HCT116 (cell line): ENCODE measurements around the gene TOX4. TPM values are rescaled to one million over a fixed set of nuclear protein-coding genes. Genes with fewer than 3 reads are reported as not detected.

Experiments used
- ATAC-seq: fragments of 200-7000 bp; cut with Tn5 transposase; 2 replicates; pipeline ENCODE4 v1.9.1; 2020; ENCODE audit warnings: mild to moderate bottlenecking, moderate library complexity
- BruUV-seq: library from RNA; stranded (reverse); fragments of 400-500 nt; replicated peaks from 2 replicates; lab custom pipeline; 2021; lab: Mats Ljungman, UMichigan
- CTCF ChIA-PET: fragments of 300-600 bp; sonication (Branson Sonifier 250); formaldehyde crosslinking; loops from one replicate; lab custom pipeline; 2021; ENCODE audit warnings: antibody characterized with exemption; lab: Charles Lee
- POLR2A ChIA-PET: fragments of 300-600, 350-600 bp; sonication (Branson Sonifier 250); formaldehyde crosslinking; loops from one replicate; lab custom pipeline; 2021; ENCODE audit warnings: antibody characterized with exemption; lab: Charles Lee
- RAD21 ChIA-PET, 2 experiments: fragments of 300-600 bp; sonication (Branson Sonifier 250); formaldehyde crosslinking; loops; one replicate each; lab custom pipeline; 2023; ENCODE audit warnings: low total read pairs in 2 of 2; ENCODE audit not compliant: uncharacterized antibody in 2 of 2, unreplicated experiment in 2 of 2, low non-redundant PET in 1 of 2; lab: Charles Lee
- DNase-seq: peaks from one replicate; pipeline ENCODE4 v3.0.0-alpha.2; 2010; ENCODE audit warnings: low read depth, low spot score
- H2AFZ ChIP-seq: fragments of 200-600 bp; shearing (Covaris generic), sonication (generic); 2 replicates; pipeline ENCODE4 v1.6.1; 2017; ENCODE audit warnings: low read depth, mixed run types, mixed read lengths, antibody characterized with exemption, low read length; ENCODE audit not compliant: poor library complexity, severe bottlenecking
- H3K27ac ChIP-seq: 2 replicates; pipeline ENCODE4 v1.5.1; 2012; ENCODE audit warnings: low read depth, low read length
- H3K27me3 ChIP-seq: fragments of 200-600 bp; sonication (generic); 2 replicates; pipeline ENCODE4 v1.6.1; 2016; ENCODE audit warnings: mixed run types, low read length, mixed read lengths; ENCODE audit not compliant: insufficient read depth
- H3K36me3 ChIP-seq, 2 experiments: fragments of 200-500 bp in 1 of 2; fragments of 200-600 bp in 1 of 2; sonication (Bioruptor generic) in 1 of 2; sonication (generic) in 1 of 2; 2 replicates each; pipeline versions ENCODE4 v1.5.1 to v1.6.1; 2014 to 2016; ENCODE audit warnings: low read length in 2 of 2, inconsistent platforms in 1 of 2, mixed read lengths in 1 of 2, mixed run types in 1 of 2; ENCODE audit not compliant: insufficient read depth in 2 of 2, control insufficient read depth in 1 of 2
- H3K4me1 ChIP-seq, 2 experiments: fragments of 200-600 bp in 1 of 2; sonication (generic) in 1 of 2; 2 replicates each; pipeline versions ENCODE4 v1.5.1 to v1.6.1; 2012 to 2017; ENCODE audit warnings: low read length in 2 of 2, inconsistent platforms in 1 of 2, mild to moderate bottlenecking in 1 of 2, mixed read lengths in 1 of 2, mixed run types in 1 of 2, moderate library complexity in 1 of 2; ENCODE audit not compliant: insufficient read depth in 2 of 2, control insufficient read depth in 1 of 2
- H3K4me2 ChIP-seq: fragments of 200-600 bp; sonication (generic); 2 replicates; pipeline ENCODE4 v1.6.1; 2017; ENCODE audit warnings: mixed run types, low read length, mixed read lengths
- H3K4me3 ChIP-seq, 2 experiments: fragments of 200-600 bp in 1 of 2; sonication (generic) in 1 of 2; replicated peaks in 1 of 2; 2 replicates each; pipeline ENCODE4 v1.5.1; 2011 to 2016; ENCODE audit warnings: low read length in 2 of 2, control low read depth in 1 of 2, low read depth in 1 of 2, mild to moderate bottlenecking in 1 of 2, mixed read lengths in 1 of 2, mixed run types in 1 of 2
- H3K79me2 ChIP-seq: fragments of 200-600 bp; sonication (generic); 2 replicates; pipeline ENCODE4 v1.6.1; 2017; ENCODE audit warnings: mild to moderate bottlenecking, mixed run types, low read length, moderate library complexity, mixed read lengths; ENCODE audit not compliant: insufficient read depth
- H3K9ac ChIP-seq: fragments of 200-600 bp; sonication (generic); 2 replicates; pipeline ENCODE4 v1.6.1; 2016; ENCODE audit warnings: low read length, mixed read lengths
- H3K9me2 ChIP-seq: fragments of 200-600 bp; sonication (generic), shearing (Covaris generic); 2 replicates; pipeline ENCODE4 v1.6.1; 2017; ENCODE audit warnings: mixed run types, mild to moderate bottlenecking, moderate library complexity; ENCODE audit not compliant: insufficient read depth
- H3K9me3 ChIP-seq, 2 experiments: fragments of 200-500 bp in 1 of 2; fragments of 200-600 bp in 1 of 2; sonication (Bioruptor generic) in 1 of 2; sonication (generic) in 1 of 2; 2 replicates each; pipeline ENCODE4 v1.6.1; 2014 to 2017; ENCODE audit warnings: low read length in 2 of 2, mixed read lengths in 2 of 2, inconsistent platforms in 1 of 2, low read depth in 1 of 2, mild to moderate bottlenecking in 1 of 2, mixed run types in 1 of 2, moderate library complexity in 1 of 2; ENCODE audit not compliant: control insufficient read depth in 1 of 2, insufficient read depth in 1 of 2
- H4K20me1 ChIP-seq: fragments of 200-600 bp; sonication (generic), shearing (Covaris generic); 2 replicates; pipeline ENCODE4 v1.6.1; 2017; ENCODE audit warnings: mixed run types, mild to moderate bottlenecking, moderate library complexity; ENCODE audit not compliant: insufficient read depth
- CBX3 ChIP-seq: IDR thresholded peaks from 2 replicates; pipeline ENCODE4 v1.6.1; 2012; ENCODE audit warnings: low read depth
- CEBPB ChIP-seq: IDR thresholded peaks from 2 replicates; pipeline ENCODE4 v1.6.1; 2012; ENCODE audit warnings: low read depth
- CTCF ChIP-seq, 3 experiments: fragments of 200-600 bp in 1 of 3; sonication (generic) in 1 of 3; IDR thresholded peaks in 2 of 3; conservative IDR thresholded peaks in 1 of 3; 2 replicates each; pipeline ENCODE4 v1.5.1; 2012 to 2017; ENCODE audit warnings: low read depth in 2 of 3, low read length in 2 of 3, antibody characterized with exemption in 1 of 3, borderline replicate concordance in 1 of 3, control low read depth in 1 of 3, mild to moderate bottlenecking in 1 of 3, mixed read lengths in 1 of 3, mixed run types in 1 of 3, moderate library complexity in 1 of 3; ENCODE audit not compliant: insufficient read depth in 1 of 3
- EZH2 ChIP-seq: fragments of 200-600 bp; sonication (generic); IDR thresholded peaks from 2 replicates; pipeline ENCODE4 v1.6.1; 2017; ENCODE audit warnings: antibody characterized with exemption, mixed run types
- EZH2phosphoT487 ChIP-seq: fragments of 200-600 bp; IDR thresholded peaks from 2 replicates; pipeline ENCODE4 v1.6.1; 2018; ENCODE audit warnings: antibody characterized with exemption, borderline replicate concordance
- FOSL1 ChIP-seq: IDR thresholded peaks from 2 replicates; pipeline ENCODE4 v1.6.1; 2012; ENCODE audit warnings: low read depth
- MAX ChIP-seq: IDR thresholded peaks from 2 replicates; pipeline ENCODE4 v1.6.1; 2012
- REST ChIP-seq: IDR thresholded peaks from 2 replicates; pipeline ENCODE4 v1.6.1; 2012; ENCODE audit warnings: low read depth
- SIN3A ChIP-seq: IDR thresholded peaks from 2 replicates; pipeline ENCODE4 v1.6.1; 2012; ENCODE audit warnings: low read depth
- SP1 ChIP-seq: IDR thresholded peaks from 2 replicates; pipeline ENCODE4 v1.6.1; 2012; ENCODE audit warnings: low read depth
- SRF ChIP-seq: IDR thresholded peaks from 2 replicates; pipeline ENCODE4 v1.6.1; 2012; ENCODE audit warnings: low read depth
- YY1 ChIP-seq: IDR thresholded peaks from 2 replicates; pipeline ENCODE4 v1.6.1; 2011; ENCODE audit warnings: low read length, low read depth, moderate library complexity, mild to moderate bottlenecking; ENCODE audit not compliant: insufficient replicate concordance; ENCODE audit errors: extremely low read depth
- ZBTB33 ChIP-seq: IDR thresholded peaks from 2 replicates; pipeline ENCODE4 v1.6.1; 2011; ENCODE audit warnings: mild to moderate bottlenecking, low read length, moderate library complexity; ENCODE audit not compliant: insufficient replicate concordance; ENCODE audit errors: extremely low read depth
- intact Hi-C: fragments of 100-400 bp; cut with micrococcal nuclease; formaldehyde crosslinking; loops from 2 replicates; pipeline ENCODE4 v1.10.0; 2022
- total RNA-seq: library from RNA; stranded (reverse); gene quantifications from one replicate; pipeline ENCODE4 v1.2.1, GENCODE V29; 2021; ENCODE audit not compliant: unreplicated experiment

The TOX4 gene
- total RNA-seq, 1 experiment from 2014 or later = 58.5 TPM

- TF ChIP-seq SP1 = peak; percentile 96
- peak; percentile 59 for TF ChIP-seq SIN3A
- TF ChIP-seq FOSL1 = 0 out of 2 replicates have a peak, but pooled peaks have one; percentile 10
- peak; percentile 62 for TF ChIP-seq ZBTB33
- no peak for TF ChIP-seq CEBPB
- no peak for TF ChIP-seq REST
- TF ChIP-seq YY1 = peak; percentile 93
- TF ChIP-seq, all 23 proteins: peak for 12
Observed at GRCh38 chr14:21455912-21456667, 20.9 kb upstream of the TOX4 start, which contains the start of gene CHD8 (continued).

- ChIA-PET POLR2A (no interaction called here), CTCF (no interaction called here), RAD21 (no interaction called here)
- Histone ChIP-seq H4K20me1 (no peaks in the 10 kb centered on the region), H3K27me3 (no peaks in the 10 kb centered on the region), H3K4me2 (no peak overlapping the region), H3K9me2 (no peaks in the 10 kb centered on the region), H3K4me3 (no peak overlapping the region), H3K79me2 (no peaks in the 10 kb centered on the region), H3K27ac (no peak overlapping the region), H3K36me3 (peaks cover 12 to 22% of the 10 kb centered on the region in 2 experiments; a peak in 3 of 4 replicates), H2AFZ (no peak overlapping the region), H3K9ac (no peak overlapping the region), H3K9me3 (no peaks in the 10 kb centered on the region), H3K4me1 (no peaks in the 10 kb centered on the region)
- DNase-seq = no peak
- intact Hi-C loops = no loop called here
- ATAC-seq = no peak
- BruUV-seq = no TSS peak
- TF ChIP-seq EZH2 (no peak), FOSL1 (no peak), SRF (no peak), EZH2phosphoT487 (no peak), CBX3 (no peak), MAX (no peak), CTCF (IDR thresholded peaks at IDR 0.05 in 2 of 3, conservative IDR thresholded peaks at IDR 0.05 in 1 of 3; ENCODE audit: borderline replicate concordance in 1 of 3, insufficient read depth in 1 of 3, low read depth in 2 of 3, low read length in 2 of 3) (no peak)
Observed at GRCh38 chr14:21467616-21468015, 9.4 kb upstream of the TOX4 start.
